CD4-positive, alpha-beta T cell treated with Interleukin-4 for 1 hour (primary cell): ENCODE results near the gene SCLT1.

Source experiments
- DNase-seq, 2 donors: peaks; one replicate each; pipeline ENCODE4 v3.0.0-alpha.2; 2020 to 2022

SCLT1 gene

DNA sequence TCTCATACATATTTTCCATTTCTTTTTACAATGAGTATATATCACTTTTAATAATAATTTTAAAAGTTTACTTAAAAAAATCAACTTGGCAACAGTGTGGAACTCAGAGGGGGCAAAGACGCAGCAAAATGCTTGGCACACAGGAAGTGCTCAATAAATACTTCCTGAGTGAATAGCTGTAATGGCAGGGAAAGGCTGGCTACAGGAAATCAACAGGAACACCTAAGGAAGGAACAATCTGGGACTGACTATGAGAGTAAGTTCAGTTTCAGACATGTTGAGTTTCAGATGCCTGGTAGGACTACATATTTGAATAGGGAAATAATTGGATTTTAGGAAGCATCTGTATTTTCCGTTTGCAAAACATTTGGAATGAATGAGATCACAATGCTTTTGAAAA lies 137.6 kb downstream of the SCLT1 start:
- no peak for DNase-seq

DNA sequence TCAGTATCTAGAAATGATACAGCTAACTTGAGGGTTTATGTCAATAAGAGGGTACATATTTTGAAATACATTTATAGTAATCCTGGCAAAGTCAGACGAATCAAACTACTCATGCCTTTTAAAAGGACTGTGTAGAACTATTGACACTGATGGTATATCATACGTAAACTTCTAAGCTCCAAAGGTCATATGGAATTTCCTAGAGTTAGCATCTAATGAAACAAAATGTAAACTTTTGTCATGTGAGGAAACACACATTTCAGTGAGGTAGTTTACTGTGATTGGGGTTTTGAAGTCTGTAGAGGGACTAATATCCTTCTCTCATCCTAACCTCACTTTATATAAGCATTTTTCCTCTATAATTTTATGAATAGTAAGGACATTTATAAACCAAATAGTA lies 138.4 kb downstream of the SCLT1 start:
- DNase-seq: no peak

DNA sequence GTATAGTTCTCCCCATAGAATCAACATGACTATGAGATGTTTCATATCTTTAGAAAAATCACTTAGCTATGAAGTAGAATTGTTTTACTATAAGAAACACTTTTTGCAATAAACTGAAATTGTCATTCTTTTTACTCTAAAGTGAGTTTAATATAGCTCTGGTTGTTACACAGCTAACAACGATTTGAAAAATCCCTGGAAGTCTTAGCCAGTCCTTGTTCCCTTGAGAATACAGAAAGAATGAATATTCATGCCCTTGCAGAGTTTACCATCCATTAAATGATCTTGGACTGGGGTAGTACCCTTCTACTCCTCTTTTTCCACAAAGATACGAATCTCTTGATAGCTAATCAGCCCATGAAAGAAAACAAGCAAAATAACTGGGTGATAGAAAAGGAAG lies 142.0 kb downstream of the SCLT1 start:
- DNase-seq: no peak

DNA sequence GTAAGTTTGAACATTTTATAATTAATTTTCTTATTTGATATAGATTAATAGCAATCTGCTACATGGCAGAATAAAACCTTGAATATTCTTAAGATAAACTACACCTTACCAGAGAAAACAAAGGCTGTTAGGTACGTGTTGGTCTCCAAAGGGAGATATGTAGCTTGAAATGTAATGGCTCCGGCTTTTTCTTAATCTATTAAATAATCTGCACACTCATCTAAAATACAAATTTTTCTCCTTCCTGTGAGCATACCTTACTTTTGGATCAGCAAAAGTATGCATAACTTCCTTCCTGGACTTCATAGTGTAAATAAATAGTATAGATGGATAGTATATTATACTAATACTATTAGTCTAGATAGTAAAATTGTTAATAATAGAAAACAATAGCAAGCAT lies 142.5 kb downstream of the SCLT1 start:
- no peak for DNase-seq

DNA sequence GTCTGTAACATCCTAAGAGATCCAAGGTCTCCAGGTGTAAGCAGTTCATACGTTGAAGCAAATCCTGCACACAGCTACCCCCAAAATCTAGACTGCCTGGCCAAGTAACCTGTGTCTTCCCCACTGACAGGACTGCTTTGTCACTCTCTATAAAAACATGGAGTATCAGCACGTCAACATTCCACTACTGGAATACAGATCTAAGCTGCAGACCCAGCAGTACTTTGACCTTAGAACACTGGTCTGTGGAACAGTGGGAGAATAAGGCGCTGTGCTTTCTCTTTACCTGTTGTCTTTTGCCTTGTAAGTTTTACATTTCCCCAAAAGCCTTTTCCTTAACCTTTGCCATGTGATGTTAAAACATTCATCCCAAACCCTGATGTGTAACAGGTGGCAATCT lies 146.4 kb downstream of the SCLT1 start:
- no peak for DNase-seq

DNA sequence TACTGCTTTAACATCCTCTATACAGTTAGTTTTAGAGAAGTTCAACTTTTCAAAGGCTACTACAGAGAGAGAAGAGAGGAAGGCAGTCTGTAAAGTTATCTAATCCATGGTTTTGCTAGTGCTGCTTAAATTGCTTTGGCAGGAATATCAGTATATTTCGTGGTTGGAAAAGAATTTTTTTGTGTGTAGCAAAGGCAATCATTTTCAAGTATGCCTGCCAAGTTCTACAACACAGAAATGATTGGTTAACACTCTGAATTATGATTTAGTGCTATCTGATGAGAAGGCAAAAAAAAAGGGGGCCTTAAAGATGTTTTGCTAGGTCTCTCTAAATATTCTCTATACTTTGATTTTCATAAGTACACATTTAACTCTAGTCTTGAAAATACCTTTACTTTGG lies 150.7 kb downstream of the SCLT1 start:
- DNase-seq: no peak

DNA sequence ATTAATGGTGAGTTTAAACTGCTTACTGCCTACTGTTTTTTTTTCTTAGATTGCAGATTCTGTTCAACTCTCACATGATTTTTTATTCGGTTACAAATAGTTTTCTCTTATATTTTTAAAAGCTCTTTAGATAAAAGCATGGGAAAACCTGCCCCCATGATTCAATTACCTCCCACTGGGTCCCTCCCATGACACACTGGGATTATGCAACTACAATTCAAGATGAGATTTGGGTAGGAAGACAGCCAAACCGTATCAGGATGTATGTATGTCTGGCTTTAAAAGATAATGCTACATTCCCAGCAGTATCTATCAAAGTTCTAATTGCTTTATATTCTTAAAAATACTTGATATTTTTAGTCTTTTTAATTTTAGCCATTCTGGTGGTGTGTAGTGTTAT lies 152.4 kb downstream of the SCLT1 start:
- DNase-seq: no peak

DNA sequence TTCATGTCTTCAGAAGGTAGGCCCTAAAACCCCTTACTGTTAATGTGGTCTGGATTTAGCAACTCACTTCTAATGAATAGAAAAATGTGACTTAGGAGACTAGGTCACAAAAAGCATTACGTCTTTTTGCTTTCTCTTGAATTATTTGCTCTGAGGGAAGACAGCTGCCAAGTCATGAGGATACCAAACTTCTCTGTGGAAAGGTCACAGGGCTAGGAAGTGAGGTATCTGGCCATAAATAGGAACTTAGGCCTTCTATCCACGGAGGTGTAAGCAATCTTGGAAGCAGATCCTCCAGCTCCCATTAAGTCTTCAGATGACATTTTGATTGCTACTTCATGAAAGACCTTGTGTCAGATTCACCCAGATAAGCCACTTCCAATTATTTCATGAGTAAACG lies 163.3 kb downstream of the SCLT1 start:
- no peak for DNase-seq

DNA sequence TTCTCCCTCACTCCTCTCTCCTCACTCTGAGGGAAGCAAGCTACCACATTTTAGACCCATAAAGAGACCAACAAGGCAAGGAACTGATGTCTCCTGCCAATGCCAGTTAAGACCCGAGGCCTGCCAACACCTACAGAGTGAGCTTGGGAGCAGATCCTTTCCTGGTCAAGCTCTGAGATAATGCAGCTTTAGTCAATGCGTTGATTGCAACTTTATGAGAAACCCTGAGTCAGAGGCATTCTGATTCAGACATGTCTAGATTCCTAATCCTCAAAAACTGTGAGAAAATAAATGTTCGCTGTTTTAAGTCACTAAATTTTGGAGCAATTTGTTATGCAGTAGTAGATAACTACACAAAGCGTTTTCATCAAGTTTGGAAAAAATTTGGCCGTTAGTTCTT lies 168.4 kb downstream of the SCLT1 start:
- DNase-seq: no peak

DNA sequence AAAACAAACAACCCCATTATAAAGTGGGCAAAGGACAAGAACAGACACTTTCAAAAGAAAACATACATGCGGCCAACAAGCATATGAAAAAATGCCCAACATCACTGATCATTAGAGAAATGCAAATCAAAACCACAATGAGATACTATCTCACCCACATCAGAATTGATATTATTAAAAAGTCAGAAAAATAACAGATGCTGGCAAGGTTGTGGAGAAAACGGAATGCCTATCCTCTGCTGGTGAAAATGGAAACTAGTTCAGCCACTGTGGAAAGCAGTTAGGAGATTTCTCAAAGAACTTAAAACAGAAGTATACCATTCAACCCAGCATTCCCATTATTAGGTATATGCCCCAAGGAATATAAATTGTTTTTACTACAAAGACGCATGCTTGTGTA lies 171.4 kb downstream of the SCLT1 start:
- no peak for DNase-seq

DNA sequence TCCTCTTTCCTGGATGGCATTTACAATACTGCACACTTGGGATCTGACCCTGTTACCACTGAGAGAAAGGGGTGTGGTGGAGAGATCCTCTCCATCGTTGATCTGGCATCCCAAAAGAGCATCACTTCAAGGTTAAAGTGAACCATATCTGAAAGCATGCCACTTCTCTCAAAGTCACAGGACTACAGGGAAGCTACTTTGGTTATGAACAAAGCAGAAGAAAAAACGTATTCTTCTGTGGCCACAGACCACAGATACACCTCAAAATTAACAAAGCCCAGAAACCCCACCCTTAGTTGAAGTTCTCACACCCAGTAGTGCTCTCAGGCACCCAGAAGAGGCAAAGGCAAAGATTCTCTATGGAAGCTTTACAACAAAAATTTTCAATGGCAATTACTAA lies 175.6 kb downstream of the SCLT1 start:
- peak in 1 of 2 donors; percentile 31 for DNase-seq

DNA sequence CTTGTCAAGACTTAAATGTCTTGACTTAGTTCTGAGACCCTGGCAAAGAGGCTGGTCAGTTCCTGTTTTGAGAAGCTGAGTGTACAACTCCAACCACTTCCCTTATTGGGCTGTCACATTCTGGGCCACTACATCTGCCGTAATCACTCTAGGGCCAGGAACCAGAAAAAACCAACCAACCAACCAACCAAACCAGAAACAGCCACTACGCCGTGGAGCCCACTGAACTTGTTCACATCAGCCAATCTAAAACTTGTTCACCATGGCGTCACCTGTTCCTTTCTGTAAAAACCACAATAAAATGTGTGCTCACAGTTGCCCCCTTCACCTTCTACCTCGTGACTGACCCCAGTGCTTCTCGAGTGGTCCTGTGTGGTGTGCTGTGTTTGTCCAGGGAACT lies 176.5 kb downstream of the SCLT1 start:
- DNase-seq: peak; percentile 33 to 69

DNA sequence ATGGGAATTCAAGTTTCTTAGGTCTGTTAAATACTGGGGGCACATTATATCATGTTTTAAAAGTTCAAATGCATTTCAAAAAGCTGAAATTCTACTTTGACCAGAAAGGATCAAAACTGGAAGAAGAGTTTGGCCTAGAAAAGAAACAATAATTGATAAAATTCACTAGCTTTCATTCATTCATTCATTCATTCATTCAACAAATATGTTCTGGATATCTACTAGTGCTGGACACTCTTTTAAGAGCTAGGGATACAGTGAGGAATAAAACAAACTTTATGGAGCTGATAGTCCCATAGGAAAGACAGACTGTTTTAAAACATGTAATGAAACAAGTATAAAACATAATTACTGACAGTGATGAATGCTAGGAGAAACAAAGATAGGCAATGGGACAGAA lies 177.8 kb downstream of the SCLT1 start:
- DNase-seq: no peak

DNA sequence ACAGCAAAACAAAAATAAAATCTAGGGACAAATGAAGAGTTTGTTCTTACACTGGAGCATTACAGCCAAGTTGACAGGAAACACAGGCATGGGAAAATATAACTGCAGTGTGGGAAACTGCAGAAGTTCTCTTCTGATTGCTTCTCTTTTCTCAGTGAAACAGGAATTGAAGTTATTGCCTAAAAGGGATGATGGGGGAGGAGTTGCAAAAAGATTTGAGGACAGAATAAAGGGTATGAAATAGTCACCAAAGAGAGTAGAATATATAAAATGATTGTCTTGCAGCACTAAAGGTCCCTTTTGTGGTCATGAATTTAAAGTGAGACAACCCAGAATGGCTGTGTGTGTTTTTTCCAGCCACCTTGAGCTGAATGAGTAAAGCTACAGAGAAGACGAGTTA lies 180.1 kb downstream of the SCLT1 start:
- no peak for DNase-seq

DNA sequence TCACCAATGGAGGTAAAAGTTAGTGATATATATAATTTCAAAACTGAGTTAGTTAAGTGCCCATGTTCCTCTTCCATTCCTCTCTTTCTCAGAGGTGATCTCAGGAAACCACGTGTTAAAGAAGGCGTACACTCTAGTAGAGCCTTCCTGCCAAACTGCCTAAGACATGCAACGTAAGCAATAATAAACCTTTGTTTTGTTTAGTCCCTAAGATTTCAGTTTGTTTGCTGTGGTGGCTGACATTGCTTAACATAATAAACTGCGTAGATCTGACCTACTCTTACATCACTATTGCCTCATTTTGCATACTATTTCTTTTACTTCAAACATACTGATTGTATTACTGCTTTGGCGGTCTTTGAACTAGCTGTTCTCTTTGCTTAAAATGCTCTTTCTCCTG lies 184.6 kb downstream of the SCLT1 start:
- no peak for DNase-seq

DNA sequence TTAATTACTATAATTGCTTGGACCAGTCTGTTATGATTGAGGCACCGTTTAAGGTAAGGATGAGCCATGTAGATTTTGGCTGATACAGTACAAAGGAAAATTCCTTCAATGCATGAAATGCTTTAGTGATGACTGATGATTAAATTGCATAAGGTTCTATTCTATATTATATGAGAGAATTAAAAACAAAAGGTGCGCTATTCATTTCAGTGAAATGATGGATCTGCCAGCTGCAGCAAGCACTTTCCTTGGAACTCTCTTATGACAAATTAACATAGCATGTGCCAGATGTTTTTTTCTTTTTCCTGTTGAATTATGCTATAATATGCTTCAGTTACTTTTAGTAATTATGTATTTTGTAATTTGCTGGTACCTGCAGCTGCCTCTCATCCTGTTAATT lies 185.4 kb downstream of the SCLT1 start:
- DNase-seq: no peak

DNA sequence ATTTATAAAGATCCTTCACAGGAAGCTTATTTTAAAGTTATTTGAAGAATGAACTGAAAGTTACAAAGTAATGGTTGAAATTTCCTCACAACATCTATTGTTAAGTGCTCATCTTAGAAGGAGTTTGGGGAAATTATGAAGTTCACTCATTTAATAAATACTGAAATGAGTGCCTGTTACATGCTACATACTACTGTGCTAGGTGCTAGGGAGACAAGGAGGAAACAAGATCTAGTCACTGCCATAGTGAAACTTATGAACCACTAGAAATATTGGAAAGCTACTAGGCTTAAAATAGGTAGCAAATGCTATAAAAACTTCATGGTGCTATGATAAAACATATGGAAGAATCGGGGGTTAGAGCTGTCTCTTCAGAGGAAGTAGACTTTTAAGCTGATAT lies 186.8 kb downstream of the SCLT1 start:
- DNase-seq: no peak

DNA sequence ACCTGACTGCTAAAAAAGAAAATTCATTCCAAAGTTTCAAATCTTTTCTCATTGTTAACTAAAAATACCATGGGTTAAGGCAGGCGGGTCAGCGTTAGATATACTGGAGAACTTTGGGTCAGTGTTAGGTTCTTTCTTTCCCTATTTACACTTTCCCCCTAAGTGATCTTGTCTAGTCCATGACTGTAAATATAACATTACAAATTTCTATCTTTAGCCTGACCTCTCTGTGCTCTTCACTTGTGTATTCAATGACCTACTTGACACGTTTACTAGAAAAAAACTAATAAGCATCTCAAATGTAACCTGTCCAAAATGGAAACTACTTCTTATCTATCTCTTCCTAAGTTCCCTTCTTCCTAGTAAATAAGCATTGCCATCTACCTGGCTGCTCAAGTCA lies 188.5 kb downstream of the SCLT1 start:
- no peak for DNase-seq

DNA sequence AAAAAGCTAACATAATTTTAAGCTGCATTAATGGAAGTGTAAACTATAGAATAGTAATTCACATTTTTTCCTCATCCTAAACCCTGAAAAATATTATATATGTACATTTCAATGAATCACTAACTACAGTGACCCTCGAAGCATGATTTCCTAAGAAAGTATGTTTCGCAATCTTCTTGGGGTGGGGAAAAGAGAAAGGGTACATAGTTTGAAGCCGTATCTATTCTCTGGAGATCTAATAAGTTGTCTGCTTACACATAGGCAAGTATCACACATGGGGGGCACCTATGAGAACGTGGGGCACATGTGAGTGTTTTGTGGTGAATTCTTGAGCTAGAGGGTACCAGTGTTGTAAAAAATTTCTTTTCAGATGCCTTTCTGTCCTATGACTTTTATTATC lies 212.7 kb downstream of the SCLT1 start:
- DNase-seq: no peak

DNA sequence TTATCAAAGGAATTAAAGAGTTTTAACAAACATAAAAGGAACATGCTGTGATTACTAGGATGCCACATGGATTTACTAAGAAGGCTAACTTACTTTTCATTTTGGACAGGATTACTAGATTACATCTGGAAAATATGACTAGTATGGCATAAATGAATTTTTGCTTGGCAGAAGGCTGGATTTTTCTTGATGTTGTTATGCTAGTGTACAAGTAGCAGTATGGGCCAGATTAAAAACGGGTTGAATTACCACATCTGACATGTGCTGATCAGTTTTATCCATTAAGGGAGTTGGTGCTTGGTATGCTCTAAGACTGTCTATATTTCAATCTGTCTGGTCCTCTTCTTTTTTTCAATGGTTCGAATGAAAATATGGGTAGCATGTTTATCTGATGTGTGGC lies 213.4 kb downstream of the SCLT1 start:
- DNase-seq: no peak

DNA sequence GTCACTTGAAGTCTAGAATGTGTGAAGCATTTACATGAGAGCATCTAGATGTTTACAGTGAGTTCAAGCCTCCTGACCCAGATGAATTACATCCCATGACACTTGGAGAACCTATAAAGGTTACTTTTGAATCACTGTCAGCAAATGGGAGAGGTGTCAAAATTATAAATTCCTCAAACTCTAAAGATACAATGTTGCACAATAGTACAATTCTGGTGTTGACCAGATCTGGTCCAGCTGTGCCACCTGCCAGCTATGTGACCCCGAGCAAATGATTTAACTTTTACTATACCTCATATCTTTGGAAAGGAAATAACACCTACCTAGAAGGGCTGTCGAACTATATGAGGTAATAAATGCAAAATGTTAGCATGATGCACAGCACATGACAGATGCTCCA lies 214.1 kb downstream of the SCLT1 start:
- no peak for DNase-seq

DNA sequence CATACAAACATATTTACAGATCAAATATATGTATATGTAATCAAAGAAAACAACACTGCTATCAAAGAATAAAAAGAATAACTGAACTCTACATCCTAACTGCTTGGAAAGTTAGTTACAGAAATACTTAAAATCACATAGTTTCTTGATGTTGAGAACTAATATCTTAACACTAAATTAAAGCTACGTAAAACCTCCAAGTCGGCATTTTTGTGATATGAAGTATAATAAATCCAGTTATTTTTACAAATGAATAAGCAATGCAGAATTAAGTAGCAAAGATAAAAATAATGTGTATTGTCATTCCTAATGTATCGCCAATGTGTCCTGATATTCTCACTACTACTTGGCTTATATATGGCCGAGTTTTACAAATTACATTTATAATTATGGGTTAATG lies 215.4 kb downstream of the SCLT1 start:
- DNase-seq: no peak

DNA sequence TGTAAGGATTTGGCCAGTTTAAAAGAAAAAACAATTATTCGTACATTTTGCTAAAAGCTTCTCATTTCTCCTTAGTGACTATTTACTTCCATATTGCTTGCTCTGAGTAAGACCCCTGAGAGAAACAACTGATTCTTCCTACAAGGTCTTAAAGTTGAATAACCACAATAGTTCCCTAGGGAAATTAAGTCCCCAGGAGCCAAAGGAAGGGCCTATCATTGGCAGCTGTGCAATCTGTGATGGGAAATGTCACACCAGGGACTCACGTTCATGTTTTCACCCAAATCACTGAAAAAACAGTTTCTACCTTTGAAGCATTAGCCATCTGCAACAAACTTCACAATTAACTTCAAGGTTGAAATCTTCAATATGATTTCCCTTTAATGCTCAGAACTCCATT lies 217.1 kb downstream of the SCLT1 start:
- no peak for DNase-seq

DNA sequence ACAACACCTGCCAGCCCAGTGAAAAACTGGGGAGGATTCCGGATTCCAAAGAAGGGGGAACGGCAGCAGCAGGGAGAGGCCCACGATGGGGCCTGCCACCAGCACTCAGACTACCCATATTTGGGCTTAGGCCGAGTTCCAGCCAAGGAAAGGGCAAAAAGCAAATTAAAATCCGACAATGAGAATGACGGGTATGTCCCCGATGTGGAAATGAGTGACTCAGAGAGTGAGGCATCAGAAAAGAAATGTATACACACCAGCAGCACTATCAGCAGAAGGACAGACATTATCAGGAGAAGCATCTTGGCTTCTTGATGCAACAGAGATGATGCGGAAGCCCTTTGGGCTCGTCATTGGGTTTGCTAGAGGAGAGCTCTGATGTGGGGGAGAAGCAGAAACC lies 221.4 kb downstream of the SCLT1 start:
- DNase-seq: no peak

DNA sequence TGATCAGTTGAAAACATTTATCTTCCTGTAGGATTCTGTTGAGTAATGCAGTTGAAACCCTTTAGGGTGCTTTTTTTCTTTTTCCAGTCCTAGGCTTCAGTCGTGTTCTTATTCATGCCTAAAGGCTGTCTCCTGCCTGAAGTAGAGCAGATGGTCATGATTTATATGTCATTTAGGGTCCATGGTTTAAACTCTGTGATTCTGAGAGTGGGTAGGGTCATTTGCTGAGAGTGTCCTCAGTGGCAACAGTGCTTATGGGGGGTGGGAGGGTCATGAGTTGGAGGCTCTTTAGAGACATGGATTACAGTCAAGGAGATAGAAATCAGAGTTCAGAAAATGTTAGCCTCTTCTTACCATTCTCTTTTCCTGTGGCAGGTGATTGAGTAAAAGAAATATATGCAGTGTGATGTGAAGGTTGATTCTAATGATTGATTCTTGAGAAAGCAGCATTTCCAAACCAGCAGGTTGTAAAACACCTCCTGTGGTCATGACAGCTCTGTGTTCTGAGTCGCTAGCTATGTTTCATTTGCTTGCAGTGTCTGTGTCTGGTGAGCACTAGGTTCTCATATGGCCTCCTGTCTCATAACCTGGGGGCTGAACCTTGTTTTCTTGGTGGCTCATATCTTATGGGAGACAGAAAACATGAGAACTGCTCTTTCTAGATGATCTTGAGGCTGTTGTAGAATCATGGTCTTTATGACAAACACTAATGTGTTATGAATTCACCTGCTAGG lies 223.4 kb downstream of the SCLT1 start:
- no peak for DNase-seq

DNA sequence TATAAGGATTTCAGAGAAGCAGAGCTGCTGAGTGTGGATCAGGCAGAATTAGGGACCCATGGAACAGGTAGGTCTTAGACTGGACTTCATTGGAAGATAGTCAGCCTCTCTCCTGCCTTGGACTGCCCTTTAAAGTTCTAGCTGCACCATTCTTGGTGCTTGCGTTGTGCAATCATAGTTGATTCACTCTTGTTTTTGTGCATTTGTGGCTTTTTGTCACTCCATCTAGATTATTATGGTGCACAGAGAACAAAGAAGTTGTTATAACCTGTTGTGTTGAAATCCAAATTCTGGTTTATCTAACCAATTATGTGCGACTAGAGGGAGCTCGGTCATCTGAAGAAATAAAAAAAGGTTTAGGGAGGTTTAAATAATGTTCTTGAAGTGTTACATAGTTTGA lies 224.6 kb downstream of the SCLT1 start:
- no peak for DNase-seq
